DMS153 (cell line): ENCODE results near the gene MIS18A.
"Not testable (repeated sequence)": the region's sequence is repeated elsewhere in the genome, so short reads cannot be mapped to it uniquely, and the experiment has no call there.

ENCODE experiments used
- DNase-seq: peaks from one replicate; lab custom pipeline; 2025; lab: John Stamatoyannopoulos, UW

Gene MIS18A, protein sequence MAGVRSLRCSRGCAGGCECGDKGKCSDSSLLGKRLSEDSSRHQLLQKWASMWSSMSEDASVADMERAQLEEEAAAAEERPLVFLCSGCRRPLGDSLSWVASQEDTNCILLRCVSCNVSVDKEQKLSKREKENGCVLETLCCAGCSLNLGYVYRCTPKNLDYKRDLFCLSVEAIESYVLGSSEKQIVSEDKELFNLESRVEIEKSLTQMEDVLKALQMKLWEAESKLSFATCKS

DNA sequence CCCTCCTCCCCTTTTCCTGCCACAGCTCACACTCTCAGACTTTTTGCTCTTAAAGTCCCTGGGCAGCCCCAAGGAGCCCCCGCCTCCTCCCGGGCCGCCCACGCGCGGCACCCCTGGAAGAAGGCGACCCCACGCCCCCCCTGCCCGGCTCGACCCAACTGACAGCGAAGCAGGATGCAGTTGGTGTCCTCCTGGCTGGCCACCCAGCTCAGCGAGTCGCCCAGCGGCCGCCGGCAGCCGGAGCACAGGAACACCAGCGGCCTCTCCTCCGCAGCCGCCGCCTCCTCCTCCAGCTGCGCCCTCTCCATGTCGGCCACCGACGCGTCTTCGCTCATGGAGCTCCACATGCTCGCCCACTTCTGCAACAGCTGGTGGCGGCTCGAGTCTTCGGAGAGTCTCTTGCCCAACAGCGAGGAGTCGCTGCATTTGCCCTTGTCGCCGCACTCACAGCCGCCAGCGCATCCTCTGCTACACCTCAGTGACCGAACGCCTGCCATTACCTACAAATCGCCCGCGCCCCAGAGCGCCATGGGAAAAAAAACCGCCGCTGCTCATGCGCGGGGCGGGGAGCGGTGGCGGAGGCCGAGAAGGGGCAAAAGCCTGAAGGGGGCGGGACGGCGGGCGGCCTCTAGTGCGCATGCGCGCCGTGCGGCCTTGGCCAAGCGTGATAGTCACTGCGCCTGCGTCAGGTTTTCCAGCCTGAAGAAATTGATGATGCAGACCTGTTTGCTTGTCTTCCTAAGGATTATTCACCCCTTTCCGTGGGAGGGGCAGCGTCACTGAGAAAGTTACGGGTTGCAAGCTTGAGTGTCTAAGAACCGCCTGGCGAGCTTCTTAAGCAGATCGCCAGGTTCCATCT, at the start of gene MIS18A:
Gene MIS18A, minus strand, starts transcription at position 532 of the 859 bp plus-strand sequence. Its CDS starts 35 bp downstream, at position 497.
- peak; percentile 89 for DNase-seq

DNA sequence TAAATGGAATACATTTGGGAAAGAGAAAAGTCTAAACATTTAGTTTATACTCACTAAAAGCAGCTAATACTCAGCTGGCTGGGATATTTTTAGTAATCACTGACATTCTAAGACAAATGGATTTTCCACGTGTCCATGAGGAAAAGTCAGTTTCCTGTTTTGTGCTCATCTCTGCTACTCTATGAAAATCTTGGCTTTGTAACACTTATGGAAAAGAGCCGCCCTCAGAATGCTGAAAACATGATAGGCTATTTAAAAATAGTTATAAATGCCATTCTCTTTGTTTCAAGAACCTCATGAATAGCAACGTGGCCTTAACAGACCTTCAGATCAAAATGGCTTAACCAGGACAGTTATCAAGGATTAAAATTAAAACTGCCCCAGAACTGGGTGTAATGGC, 49.7 kb upstream of the MIS18A start:
- no peak for DNase-seq

- DNase-seq = no peak
Measured at GRCh38 chr21:32325706-32326105, 46.9 kb upstream of the MIS18A start.

DNA sequence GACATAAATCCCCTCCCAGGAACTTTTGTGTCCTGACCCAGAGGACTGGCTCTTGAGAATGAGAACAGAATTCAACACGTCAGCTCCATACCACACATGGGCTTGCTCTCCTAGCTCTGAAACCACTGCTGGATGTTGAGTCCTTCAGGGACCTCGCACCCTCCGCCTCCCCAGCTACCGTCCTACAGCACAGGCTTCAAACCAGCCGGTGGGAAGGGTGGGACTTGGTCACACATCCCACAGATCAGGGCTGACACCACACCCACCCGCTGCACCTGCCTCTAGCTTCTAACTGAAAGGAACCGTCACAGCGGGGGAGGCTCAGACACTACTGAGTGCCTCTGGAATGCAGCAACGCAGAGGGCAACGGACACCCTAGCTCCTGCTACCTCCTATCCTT, 43.8 kb upstream of the MIS18A start:
- DNase-seq = no peak

DNA sequence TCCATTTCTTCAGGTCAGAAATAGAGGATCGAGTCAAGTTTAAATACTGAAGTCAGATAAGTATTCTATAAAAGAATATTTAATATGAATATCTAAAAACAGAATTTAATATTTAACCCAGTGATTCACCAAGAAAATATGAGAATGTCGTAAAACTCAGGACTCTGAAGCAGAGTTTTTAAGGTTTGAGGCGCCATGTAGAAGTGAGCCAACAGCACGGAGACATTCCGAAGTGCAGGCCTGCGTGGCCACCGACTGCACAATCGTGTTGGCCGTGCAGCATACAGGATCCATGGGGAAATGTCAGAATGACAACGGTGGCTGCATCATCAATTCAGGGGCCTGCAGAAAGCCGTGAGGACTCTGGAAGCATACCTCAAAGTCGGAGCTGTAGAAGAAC, 43.3 kb upstream of the MIS18A start:
- DNase-seq = no peak

DNA sequence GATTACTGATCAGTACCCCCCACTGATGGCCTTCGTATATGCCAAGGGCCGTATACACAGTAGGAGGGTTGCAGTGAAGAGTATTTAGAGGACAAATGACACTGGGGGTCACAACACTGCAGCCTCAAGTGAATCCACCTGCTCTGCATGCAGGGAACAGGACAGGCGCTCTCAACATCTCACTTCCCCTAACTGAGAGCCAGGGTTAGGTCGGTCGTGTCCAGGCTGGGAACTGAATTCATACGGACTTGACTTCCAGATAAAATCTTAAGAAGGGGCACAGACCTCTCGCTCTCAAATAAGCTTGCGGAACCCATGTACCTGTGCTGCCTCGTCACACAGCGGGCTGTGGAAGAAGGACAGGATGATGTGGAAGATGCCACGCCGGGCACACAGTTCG, 42.6 kb upstream of the MIS18A start:
- DNase-seq = no peak

DNA sequence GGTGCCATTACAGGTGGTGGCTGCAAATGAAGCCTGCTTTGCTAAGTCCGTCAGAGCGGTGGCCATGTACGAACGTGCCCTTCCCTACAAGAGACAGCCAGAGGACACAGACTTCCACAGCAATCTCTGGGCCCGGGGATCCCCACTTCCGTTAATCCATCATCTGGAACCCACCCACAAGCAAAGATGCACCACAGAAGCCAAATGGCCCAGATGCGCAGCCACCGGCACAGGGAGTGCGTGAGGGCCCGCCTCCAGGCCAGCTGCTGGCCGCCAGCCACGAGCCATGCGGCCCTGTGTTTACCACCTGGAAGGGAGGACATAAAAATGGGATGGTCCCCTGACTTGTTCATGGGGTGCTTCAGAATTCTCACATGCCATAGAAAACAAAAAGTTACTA, 41.9 kb upstream of the MIS18A start:
- no peak for DNase-seq

DNA sequence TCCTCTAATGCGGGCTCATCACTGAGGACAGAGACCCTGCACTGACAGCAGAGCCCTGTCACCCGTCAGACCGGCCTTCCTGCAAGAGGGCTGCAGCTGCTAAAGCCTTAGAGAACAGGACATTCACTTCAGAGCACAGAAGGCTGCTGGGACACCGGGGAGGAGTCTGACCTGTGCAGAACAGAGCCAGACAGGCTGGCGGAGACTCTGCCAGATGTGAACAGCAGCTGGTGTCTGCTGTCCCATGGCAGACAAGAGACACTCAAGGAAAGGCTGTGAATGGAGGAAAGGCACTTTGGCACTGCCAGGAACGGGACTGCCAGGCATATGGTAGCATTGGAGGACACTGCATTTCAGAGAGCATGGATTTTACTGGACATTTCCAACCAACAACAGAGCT, 41.2 kb upstream of the MIS18A start:
- DNase-seq = no peak

- DNase-seq = no peak
Measured at GRCh38 chr21:32319012-32319411, 40.2 kb upstream of the MIS18A start.

- no peak for DNase-seq
Measured at GRCh38 chr21:32317726-32318125, 38.9 kb upstream of the MIS18A start.

DNA sequence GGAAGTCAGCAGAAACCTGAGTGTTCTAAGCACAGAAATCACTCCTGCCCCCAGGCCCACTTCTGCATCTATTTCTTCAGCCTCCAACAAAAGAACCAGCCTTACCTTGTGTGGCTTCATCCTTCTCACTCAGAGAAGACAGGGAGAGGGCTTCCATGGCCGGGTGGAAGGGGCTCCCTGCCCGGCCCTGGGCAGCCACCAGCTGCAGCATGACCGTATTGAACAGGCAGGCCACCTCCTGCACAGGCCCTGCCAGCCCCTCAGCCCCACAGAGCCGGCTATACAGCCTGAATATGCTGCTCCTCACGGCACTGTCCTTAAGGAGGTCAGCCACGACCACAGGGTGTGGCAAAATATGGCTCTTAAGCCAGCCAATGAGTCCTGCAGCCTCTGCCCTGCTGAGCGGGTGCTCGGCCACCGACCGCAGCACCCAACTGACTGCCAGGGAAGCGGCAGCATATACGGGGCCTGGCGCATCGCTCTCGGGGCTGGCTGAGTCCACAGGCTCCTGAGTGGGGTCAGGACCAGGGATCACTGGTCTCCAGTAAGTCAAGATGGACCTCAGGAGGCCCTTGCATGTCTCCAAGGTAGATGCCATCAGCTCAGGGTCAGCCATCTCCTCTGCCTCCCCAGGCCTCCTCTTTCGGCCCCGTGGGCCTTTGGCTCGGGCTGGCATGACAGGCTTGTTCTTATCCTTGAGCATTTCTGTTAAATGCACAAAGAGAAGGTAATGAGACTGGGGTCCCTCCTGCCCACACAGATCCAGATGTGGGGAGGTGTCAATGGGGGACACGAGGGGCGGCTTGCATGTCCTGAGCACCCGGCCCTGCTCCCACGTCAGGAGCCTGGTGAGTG, 37.7 kb upstream of the MIS18A start:
- DNase-seq = no peak

GRCh38 chr21:32315511-32316281, 36.8 kb upstream of the MIS18A start:
- no peak for DNase-seq

DNA sequence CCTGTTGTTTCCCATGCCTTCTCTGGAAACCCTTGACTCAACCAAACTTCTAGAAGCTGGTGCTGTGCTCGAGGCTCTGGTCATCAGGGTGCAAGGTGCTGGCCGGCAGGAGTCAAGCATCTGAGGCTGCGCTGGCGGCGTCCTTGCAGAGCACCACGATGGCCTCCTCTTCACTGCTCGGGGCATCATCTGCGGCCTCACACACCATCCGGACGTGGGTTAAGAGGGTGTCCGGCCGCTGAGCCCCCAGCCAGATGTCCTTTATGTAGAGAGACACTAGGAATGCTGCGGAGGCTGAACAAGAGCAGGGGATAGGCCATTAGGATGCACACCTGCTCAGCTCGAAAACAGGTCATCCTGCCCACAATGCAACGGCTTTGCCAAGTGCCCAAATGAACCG, 36.0 kb upstream of the MIS18A start:
- DNase-seq = no peak

GRCh38 chr21:32312976-32313375, 34.1 kb upstream of the MIS18A start:
- DNase-seq = no peak

DNA sequence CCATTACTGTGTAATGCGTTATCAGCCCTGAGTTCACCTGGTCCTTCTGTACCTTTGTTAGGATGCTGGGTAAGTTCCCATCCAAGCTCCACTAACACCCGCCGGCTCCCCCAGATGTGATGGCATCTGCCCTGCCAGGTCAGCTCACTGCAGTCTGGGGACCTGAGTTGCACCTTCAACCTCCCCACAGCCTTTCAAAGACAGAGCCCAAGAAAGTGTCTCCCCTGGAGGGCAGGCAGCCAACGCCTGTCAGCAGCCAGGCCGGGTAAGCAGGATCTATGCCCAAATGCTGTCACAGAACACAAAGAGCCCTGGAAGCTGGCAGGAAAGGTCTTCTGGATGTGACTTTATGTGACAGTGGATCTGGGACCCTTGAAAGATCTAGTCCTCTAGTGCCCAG, 33.5 kb upstream of the MIS18A start:
- DNase-seq = no peak

- no peak for DNase-seq
Measured at GRCh38 chr21:32311621-32312020, 32.8 kb upstream of the MIS18A start.

DNA sequence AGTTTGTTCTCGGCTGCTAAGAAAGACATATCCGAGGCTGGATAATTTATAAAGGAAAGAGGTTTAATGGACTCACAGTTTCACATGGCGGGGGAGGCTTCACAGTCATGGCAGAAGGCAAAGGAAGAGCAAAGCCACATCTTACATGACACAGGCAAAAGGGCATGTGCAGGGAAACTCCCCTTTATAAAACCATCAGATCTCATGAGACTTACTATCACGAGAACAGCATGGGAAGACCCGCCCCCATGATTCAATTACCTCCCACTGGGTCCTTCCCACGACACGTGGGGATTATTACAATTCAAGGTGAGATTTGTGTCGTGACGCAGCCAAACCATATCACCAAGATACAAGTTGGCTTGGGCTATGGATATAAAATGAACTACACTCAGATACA, 32.1 kb upstream of the MIS18A start:
- not testable (repeated sequence) for DNase-seq

GRCh38 chr21:32309906-32310460, 31.1 kb upstream of the MIS18A start:
- DNase-seq = no peak

GRCh38 chr21:32308696-32309095, 29.8 kb upstream of the MIS18A start:
- no peak for DNase-seq

DNA sequence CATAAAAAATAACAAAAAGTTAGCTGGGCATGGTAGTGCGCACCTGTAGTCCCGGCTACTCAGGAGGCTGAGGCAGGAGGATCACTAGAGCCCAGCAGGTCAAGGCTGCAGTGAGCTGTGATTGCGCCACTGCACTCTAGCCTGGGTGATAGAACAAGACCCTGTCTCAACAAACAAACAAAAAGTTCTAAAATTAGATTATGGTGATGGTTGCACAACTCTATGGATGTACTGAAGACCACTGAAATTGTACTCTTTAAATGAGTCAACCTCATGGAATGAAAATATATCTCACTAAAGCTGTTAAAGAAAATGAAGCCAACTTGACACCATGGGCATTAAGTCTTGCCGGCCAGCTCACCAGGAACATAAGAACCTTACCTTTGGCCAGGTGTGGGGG, 28.9 kb upstream of the MIS18A start:
- DNase-seq = no peak

GRCh38 chr21:32306021-32306780, 27.4 kb upstream of the MIS18A start:
- DNase-seq = no peak
